H9 (cell line): ENCODE results near the gene DNAJC25. TPM values are rescaled to one million over a fixed set of nuclear protein-coding genes. Genes with fewer than 3 reads are reported as not detected.

Source experiments
- DNase-seq: peaks from one replicate; pipeline ENCODE4 v3.0.0-alpha.2; 2017
- H2AFZ ChIP-seq: one replicate; pipeline ENCODE4 v1.6.1; 2013; ENCODE audit warnings: mild to moderate bottlenecking, low read length, control low read depth, moderate library complexity
- H2AK5ac ChIP-seq: 2 replicates; pipeline ENCODE4 v1.6.1; 2013; ENCODE audit warnings: low read length, control low read depth, mixed read lengths; ENCODE audit not compliant: insufficient read length
- H2BK120ac ChIP-seq: one replicate; pipeline ENCODE4 v1.6.1; 2013; ENCODE audit warnings: low read depth, mild to moderate bottlenecking, low read length, control low read depth, inconsistent platforms; ENCODE audit not compliant: poor library complexity, severe bottlenecking
- H2BK12ac ChIP-seq: 2 replicates; pipeline ENCODE4 v1.6.1; 2013; ENCODE audit warnings: low read length, control low read depth, mixed read lengths, low read depth; ENCODE audit not compliant: insufficient read length
- H2BK15ac ChIP-seq: 2 replicates; pipeline ENCODE4 v1.6.1; 2013; ENCODE audit warnings: low read depth, low read length, control low read depth
- H2BK20ac ChIP-seq: one replicate; pipeline ENCODE4 v1.6.1; 2013; ENCODE audit warnings: low read depth, mild to moderate bottlenecking, low read length, control low read depth, inconsistent platforms; ENCODE audit not compliant: poor library complexity, severe bottlenecking
- H2BK5ac ChIP-seq: 2 replicates; pipeline ENCODE4 v1.6.1; 2013; ENCODE audit warnings: low read length, control low read depth, mixed read lengths; ENCODE audit not compliant: insufficient read length
- H3K14ac ChIP-seq: 2 replicates; pipeline ENCODE4 v1.6.1; 2013; ENCODE audit warnings: low read length, control low read depth; ENCODE audit not compliant: insufficient read depth
- H3K18ac ChIP-seq: 2 replicates; pipeline ENCODE4 v1.6.1; 2013; ENCODE audit warnings: low read depth, mild to moderate bottlenecking, mixed read lengths, low read length, control low read depth; ENCODE audit not compliant: insufficient read length
- H3K23ac ChIP-seq: 2 replicates; pipeline ENCODE4 v1.6.1; 2013; ENCODE audit warnings: low read length, control low read depth, mixed read lengths, low read depth; ENCODE audit not compliant: insufficient read length
- H3K23me2 ChIP-seq: 2 replicates; pipeline ENCODE4 v1.6.1; 2013; ENCODE audit warnings: low read depth, mild to moderate bottlenecking, mixed read lengths, low read length, control low read depth; ENCODE audit not compliant: insufficient read length, poor library complexity, severe bottlenecking
- H3K27ac ChIP-seq: 2 replicates; pipeline ENCODE4 v1.5.1; 2013; ENCODE audit warnings: low read length, control low read depth, mixed read lengths, low read depth; ENCODE audit not compliant: insufficient read length
- H3K27me3 ChIP-seq: 2 replicates; pipeline ENCODE4 v1.6.1; 2013; ENCODE audit warnings: low read length, control low read depth, inconsistent platforms; ENCODE audit not compliant: insufficient read depth
- H3K4ac ChIP-seq: 2 replicates; pipeline ENCODE4 v1.6.1; 2013; ENCODE audit warnings: low read depth, mild to moderate bottlenecking, control low read depth, inconsistent platforms, low read length, moderate library complexity
- H3K4me1 ChIP-seq: 2 replicates; pipeline ENCODE4 v1.6.1; 2013; ENCODE audit warnings: low read length, control low read depth, inconsistent platforms; ENCODE audit not compliant: insufficient read depth
- H3K4me2 ChIP-seq: 2 replicates; pipeline ENCODE4 v1.6.1; 2013; ENCODE audit warnings: low read length, control low read depth, mixed read lengths; ENCODE audit not compliant: insufficient read length, insufficient read depth
- H3K56ac ChIP-seq: 2 replicates; pipeline ENCODE4 v1.6.1; 2013; ENCODE audit warnings: low read depth, mild to moderate bottlenecking, mixed read lengths, low read length, control low read depth; ENCODE audit not compliant: insufficient read length
- H3K79me1 ChIP-seq: 2 replicates; pipeline ENCODE4 v1.6.1; 2013; ENCODE audit warnings: low read depth, mild to moderate bottlenecking, moderate library complexity, low read length, control low read depth, inconsistent platforms; ENCODE audit not compliant: insufficient read depth, poor library complexity, severe bottlenecking
- H3K79me2 ChIP-seq: 2 replicates; pipeline ENCODE4 v1.6.1; 2013; ENCODE audit warnings: low read length, control low read depth, inconsistent platforms; ENCODE audit not compliant: insufficient read depth
- H3K9ac ChIP-seq: 2 replicates; pipeline ENCODE4 v1.6.1; 2013; ENCODE audit warnings: low read length, control low read depth, mixed read lengths; ENCODE audit not compliant: insufficient read length; ENCODE audit errors: extremely low read depth
- H3K9me3 ChIP-seq: one replicate; pipeline ENCODE4 v1.6.1; 2013; ENCODE audit warnings: low read depth, low read length, inconsistent platforms; ENCODE audit not compliant: control insufficient read depth
- H3T11ph ChIP-seq: one replicate; pipeline ENCODE4 v1.6.1; 2013; ENCODE audit warnings: mild to moderate bottlenecking, low read length, control low read depth, inconsistent platforms
- H4K20me1 ChIP-seq: one replicate; pipeline ENCODE4 v1.6.1; 2013; ENCODE audit not compliant: control insufficient read depth, insufficient read length, insufficient read depth
- H4K5ac ChIP-seq: 2 replicates; pipeline ENCODE4 v1.6.1; 2013; ENCODE audit warnings: low read depth, mild to moderate bottlenecking, mixed read lengths, low read length, control low read depth; ENCODE audit not compliant: insufficient read length
- H4K8ac ChIP-seq: replicated peaks from 2 replicates; pipeline ENCODE4 v1.6.1; 2013; ENCODE audit warnings: low read length, control low read depth, mixed read lengths, low read depth; ENCODE audit not compliant: insufficient read length
- H4K91ac ChIP-seq: 2 replicates; pipeline ENCODE4 v1.6.1; 2013; ENCODE audit warnings: low read depth, mild to moderate bottlenecking, moderate library complexity, mixed read lengths, low read length, control low read depth; ENCODE audit not compliant: insufficient read length
- H3K27ac Mint-ChIP-seq, 3 experiments: 2 replicates in 2 of 3; 3 replicates in 1 of 3; pipeline ENCODE4 v1.8.0; 2020 to 2021; ENCODE audit warnings: mixed read lengths in 3 of 3, mild to moderate bottlenecking in 1 of 3, moderate library complexity in 1 of 3
- H3K27me3 Mint-ChIP-seq: 2 replicates; pipeline ENCODE4 v1.8.0; 2021; ENCODE audit warnings: low read depth, mild to moderate bottlenecking, moderate library complexity, mixed read lengths
- H3K36me3 Mint-ChIP-seq, 3 experiments: 2 replicates in 2 of 3; 3 replicates in 1 of 3; pipeline ENCODE4 v1.8.0; 2020 to 2021; ENCODE audit warnings: low read depth in 3 of 3, mixed read lengths in 3 of 3; ENCODE audit not compliant: insufficient read depth in 1 of 3
- H3K4me1 Mint-ChIP-seq, 2 experiments: 2 replicates each; pipeline ENCODE4 v1.8.0; 2020; ENCODE audit warnings: mixed read lengths in 2 of 2
- H3K4me3 Mint-ChIP-seq, 2 experiments: 2 replicates in 1 of 2; 3 replicates in 1 of 2; pipeline ENCODE4 v1.8.0; 2020 to 2021; ENCODE audit warnings: mild to moderate bottlenecking in 2 of 2, mixed read lengths in 2 of 2, moderate library complexity in 1 of 2
- H3K9me3 Mint-ChIP-seq, 2 experiments: 2 replicates in 1 of 2; 3 replicates in 1 of 2; pipeline ENCODE4 v1.8.0; 2020; ENCODE audit warnings: mild to moderate bottlenecking in 2 of 2, mixed read lengths in 2 of 2, moderate library complexity in 1 of 2
- WGBS: extraction: QIAGEN DNeasy Blood & Tissue Kit; methylation state at CpG from one replicate; pipeline ENCODE4 v1.1.7; 2013; ENCODE audit warnings: missing lambda C conversion rate, low lambda C conversion rate, mixed read lengths; ENCODE audit not compliant: insufficient read length; ENCODE audit errors: extremely low coverage; 5-methylcytosine and 5-hydroxymethylcytosine counted together
- total RNA-seq: library from RNA; stranded (reverse); gene quantifications from 2 replicates; pipeline ENCODE4 v1.2.1, GENCODE V29; 2021
- TF ChIP-seq, protein P1 (sequence below): fragments of 200-600 bp; sonication (generic); conservative IDR thresholded peaks from 3 replicates; pipeline ENCODE4 v1.8.0; 2021; ENCODE audit warnings: antibody characterized with exemption, mild to moderate bottlenecking

Gene DNAJC25
- total RNA-seq, 1 experiment from 2014 or later = 7.6 TPM

DNA sequence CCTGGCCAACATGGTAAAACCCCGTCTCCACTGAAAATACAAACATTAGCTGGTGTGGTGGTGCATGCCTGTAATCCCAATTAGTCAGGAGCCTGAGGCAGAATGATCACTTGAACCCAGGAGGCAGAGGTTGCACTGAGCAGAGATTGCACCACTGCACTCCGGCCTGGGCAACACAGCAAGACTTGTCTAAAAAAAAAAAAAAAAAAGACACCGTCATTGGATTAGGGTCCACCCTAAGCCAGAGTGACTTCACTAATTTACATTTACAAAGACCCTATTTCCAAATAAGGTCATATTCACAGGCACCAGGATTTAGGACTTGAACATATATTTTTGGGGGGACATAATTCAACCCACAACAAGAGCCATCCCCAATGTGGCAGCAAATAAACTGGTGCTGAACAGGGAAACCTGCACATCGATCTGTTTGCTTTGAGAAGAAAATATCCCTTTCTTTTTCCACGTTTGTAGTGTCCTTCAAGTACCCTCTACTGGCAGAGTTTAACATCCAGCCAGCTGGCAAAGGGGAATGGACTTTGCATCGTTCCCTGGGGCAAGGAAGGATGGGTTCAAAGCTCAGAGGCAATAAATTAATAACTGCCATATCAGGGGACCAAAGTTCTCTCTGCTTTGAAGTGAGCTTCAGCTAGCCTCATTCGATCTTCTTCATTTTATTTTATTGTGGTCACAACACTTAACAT is 3.7 kb upstream of the DNAJC25 start:
- H4K20me1 ChIP-seq = no peaks in the 10 kb centered on the region
- no peak overlapping the region for H2AK5ac ChIP-seq
- H3K4me2 ChIP-seq = no peak overlapping the region
- peaks cover 23 to 25% of the 10 kb centered on the region in 2 experiments for H3K4me1 Mint-ChIP-seq
- no peak overlapping the region for H4K91ac ChIP-seq
- no peak overlapping the region for H3K4ac ChIP-seq
- H3K56ac ChIP-seq = no peak overlapping the region
- no peak overlapping the region for H4K5ac ChIP-seq
- DNase-seq = no peak
- no peak overlapping the region for H3K9ac ChIP-seq
- H3K4me1 ChIP-seq = no peaks in the 10 kb centered on the region; the same call in 1 of the 2 replicates
- no peak overlapping the region for H3K23ac ChIP-seq
- TF ChIP-seq, protein P1, sequence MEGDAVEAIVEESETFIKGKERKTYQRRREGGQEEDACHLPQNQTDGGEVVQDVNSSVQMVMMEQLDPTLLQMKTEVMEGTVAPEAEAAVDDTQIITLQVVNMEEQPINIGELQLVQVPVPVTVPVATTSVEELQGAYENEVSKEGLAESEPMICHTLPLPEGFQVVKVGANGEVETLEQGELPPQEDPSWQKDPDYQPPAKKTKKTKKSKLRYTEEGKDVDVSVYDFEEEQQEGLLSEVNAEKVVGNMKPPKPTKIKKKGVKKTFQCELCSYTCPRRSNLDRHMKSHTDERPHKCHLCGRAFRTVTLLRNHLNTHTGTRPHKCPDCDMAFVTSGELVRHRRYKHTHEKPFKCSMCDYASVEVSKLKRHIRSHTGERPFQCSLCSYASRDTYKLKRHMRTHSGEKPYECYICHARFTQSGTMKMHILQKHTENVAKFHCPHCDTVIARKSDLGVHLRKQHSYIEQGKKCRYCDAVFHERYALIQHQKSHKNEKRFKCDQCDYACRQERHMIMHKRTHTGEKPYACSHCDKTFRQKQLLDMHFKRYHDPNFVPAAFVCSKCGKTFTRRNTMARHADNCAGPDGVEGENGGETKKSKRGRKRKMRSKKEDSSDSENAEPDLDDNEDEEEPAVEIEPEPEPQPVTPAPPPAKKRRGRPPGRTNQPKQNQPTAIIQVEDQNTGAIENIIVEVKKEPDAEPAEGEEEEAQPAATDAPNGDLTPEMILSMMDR = no peak
- H2BK5ac ChIP-seq = no peak overlapping the region
- no peaks in the 10 kb centered on the region for H3K36me3 Mint-ChIP-seq
- no peak overlapping the region for H3T11ph ChIP-seq
- H2BK120ac ChIP-seq = no peak overlapping the region
- peaks cover 5% of the 10 kb centered on the region for H3K23me2 ChIP-seq
- no peak overlapping the region for H2BK20ac ChIP-seq
- H3K27me3 ChIP-seq = peaks cover 3% of the 10 kb centered on the region; the same call in 1 of the 2 replicates
- peak overlapping the region; percentile 58 to 86 (median 63); a peak in 3 of 7 replicates for H3K27ac Mint-ChIP-seq
- no peak overlapping the region for H3K27ac ChIP-seq
- no peak overlapping the region for H2BK12ac ChIP-seq
- peaks cover 10% of the 10 kb centered on the region; the same call in 1 of the 2 replicates for H3K79me2 ChIP-seq
- no peaks in the 10 kb centered on the region; a peak in 1 of 5 replicates for H3K9me3 Mint-ChIP-seq
- no peaks in the 10 kb centered on the region for H3K79me1 ChIP-seq
- H3K14ac ChIP-seq = no peak overlapping the region
- no peak overlapping the region for H3K4me3 Mint-ChIP-seq
- H2BK15ac ChIP-seq = no peak overlapping the region
- H2AFZ ChIP-seq = no peak overlapping the region
- H3K18ac ChIP-seq = no peak overlapping the region
- H3K9me3 ChIP-seq = no peaks in the 10 kb centered on the region
- no peak overlapping the region for H4K8ac ChIP-seq
- WGBS = no CpG with 5 or more reads among the region's 7 CpGs
- H3K27me3 Mint-ChIP-seq = no peaks in the 10 kb centered on the region
